H1 (cell line): ENCODE measurements around the gene HS6ST2. TPM values are rescaled to one million over a fixed set of nuclear protein-coding genes. Genes with fewer than 3 reads are reported as not detected.

Source experiments
- CTCF ChIA-PET: fragments of 300-600 bp; sonication (Branson Sonifier 250); formaldehyde crosslinking; loops from one replicate; lab custom pipeline; 2021; ENCODE audit not compliant: partially characterized antibody; lab: Charles Lee
- POLR2A ChIA-PET: fragments of 300-600 bp; sonication (Branson Sonifier 250); formaldehyde crosslinking; loops from one replicate; lab custom pipeline; 2021; ENCODE audit warnings: inconsistent platforms; ENCODE audit not compliant: partially characterized antibody; lab: Charles Lee
- DNase-seq, 2 experiments: peaks; one replicate each; pipeline versions ENCODE4 v3.0.0 to v3.0.0-alpha.2; 2010 to 2022; ENCODE audit warnings: low spot score in 2 of 2, low read depth in 1 of 2, mixed read lengths in 1 of 2
- FAIRE-seq: peaks from 2 replicates; lab custom pipeline; 2011; peaks lifted over from hg19 to GRCh38; lab: Jason Lieb, UNC
- H2AFZ ChIP-seq: 2 replicates; pipeline ENCODE4 v1.8.1; 2012; ENCODE audit warnings: low read length, inconsistent platforms
- H2AK5ac ChIP-seq: 2 replicates; pipeline ENCODE4 v1.6.1; 2013; ENCODE audit warnings: low read depth, low read length
- H2BK120ac ChIP-seq: replicated peaks from 2 replicates; pipeline ENCODE3; 2013; ENCODE audit warnings: low read depth, low read length, inconsistent platforms
- H2BK12ac ChIP-seq: 2 replicates; pipeline ENCODE4 v1.6.1; 2013; ENCODE audit warnings: low read depth, low read length
- H2BK15ac ChIP-seq: 2 replicates; pipeline ENCODE4 v1.6.1; 2013; ENCODE audit warnings: low read length
- H2BK20ac ChIP-seq: 2 replicates; pipeline ENCODE4 v1.6.1; 2013; ENCODE audit warnings: low read length
- H2BK5ac ChIP-seq: 2 replicates; pipeline ENCODE4 v1.6.1; 2013; ENCODE audit warnings: low read depth, low read length
- H3K14ac ChIP-seq: 2 replicates; pipeline ENCODE4 v1.6.1; 2013; ENCODE audit warnings: inconsistent platforms; ENCODE audit not compliant: insufficient read length
- H3K18ac ChIP-seq: 2 replicates; pipeline ENCODE4 v1.6.1; 2013; ENCODE audit warnings: low read length; ENCODE audit errors: extremely low read depth
- H3K23ac ChIP-seq: 2 replicates; pipeline ENCODE4 v1.6.1; 2013; ENCODE audit warnings: inconsistent platforms; ENCODE audit not compliant: insufficient read length
- H3K23me2 ChIP-seq: 2 replicates; pipeline ENCODE4 v1.6.1; 2013; ENCODE audit warnings: low read depth, low read length
- H3K27ac ChIP-seq: 2 replicates; pipeline ENCODE4 v1.6.1; 2011; ENCODE audit warnings: low read depth, low read length, inconsistent platforms
- H3K27me3 ChIP-seq, 4 experiments: replicated peaks in 1 of 4; 1 replicate in 1 of 4; 2 replicates in 3 of 4; pipeline versions ENCODE4 v1.6.1 to v1.8.1; 2011 to 2013; ENCODE audit warnings: low read length in 3 of 4, mild to moderate bottlenecking in 3 of 4, inconsistent platforms in 2 of 4, mixed read lengths in 2 of 4, moderate library complexity in 1 of 4; ENCODE audit not compliant: control insufficient read depth in 3 of 4, insufficient read depth in 3 of 4; ENCODE audit errors: extremely low read depth in 1 of 4
- H3K36me3 ChIP-seq, 4 experiments: 2 replicates each; pipeline versions ENCODE4 v1.6.1 to v1.8.1; 2011 to 2013; ENCODE audit warnings: mild to moderate bottlenecking in 4 of 4, low read length in 3 of 4, moderate library complexity in 2 of 4, control low read depth in 1 of 4, inconsistent platforms in 1 of 4; ENCODE audit not compliant: insufficient read depth in 4 of 4, control insufficient read depth in 2 of 4
- H3K4ac ChIP-seq: replicated peaks from 2 replicates; pipeline ENCODE3; 2013; ENCODE audit warnings: low read length, low read depth, mixed read lengths, inconsistent platforms; ENCODE audit not compliant: insufficient read length
- H3K4me1 ChIP-seq, 4 experiments: replicated peaks in 1 of 4; 1 replicate in 1 of 4; 2 replicates in 3 of 4; pipeline versions ENCODE4 v1.6.1 to v1.8.1; 2011 to 2013; ENCODE audit warnings: low read length in 3 of 4, inconsistent platforms in 2 of 4, mixed read lengths in 1 of 4; ENCODE audit not compliant: insufficient read depth in 4 of 4, control insufficient read depth in 3 of 4
- H3K4me2 ChIP-seq, 2 experiments: 2 replicates each; pipeline versions ENCODE4 v1.6.1 to v1.8.1; 2011 to 2013; ENCODE audit warnings: low read depth in 2 of 2, low read length in 2 of 2, control low read depth in 1 of 2, inconsistent platforms in 1 of 2, mild to moderate bottlenecking in 1 of 2; ENCODE audit not compliant: insufficient read depth in 1 of 2
- H3K4me3 ChIP-seq, 4 experiments: fragments of 200-600, 300-600 bp in 1 of 4; sonication (generic), shearing (Covaris generic), sonication (Bioruptor Twin) in 1 of 4; 2 replicates each; pipeline versions ENCODE4 v1.5.1 to v1.8.1; 2011 to 2016; ENCODE audit warnings: low read length in 4 of 4, low read depth in 3 of 4, control low read depth in 2 of 4, inconsistent platforms in 2 of 4, mild to moderate bottlenecking in 2 of 4, mixed read lengths in 1 of 4, moderate library complexity in 1 of 4; ENCODE audit not compliant: insufficient read depth in 2 of 4; ENCODE audit errors: extremely low read depth in 1 of 4
- H3K56ac ChIP-seq: replicated peaks from 2 replicates; pipeline ENCODE3; 2013; ENCODE audit warnings: low read depth, mild to moderate bottlenecking, mixed read lengths, low read length, inconsistent platforms; ENCODE audit not compliant: insufficient read length
- H3K79me1 ChIP-seq: 2 replicates; pipeline ENCODE4 v1.6.1; 2013; ENCODE audit warnings: low read depth, low read length, control low read depth
- H3K79me2 ChIP-seq, 2 experiments: 2 replicates each; pipeline versions ENCODE4 v1.6.1 to v1.8.1; 2012 to 2013; ENCODE audit warnings: low read length in 2 of 2, mild to moderate bottlenecking in 2 of 2, inconsistent platforms in 1 of 2; ENCODE audit not compliant: insufficient read depth in 2 of 2, control insufficient read depth in 1 of 2
- H3K9ac ChIP-seq, 4 experiments: replicated peaks in 1 of 4; 1 replicate in 1 of 4; 2 replicates in 3 of 4; pipeline versions ENCODE4 v1.6.1 to v1.8.1; 2011 to 2013; ENCODE audit warnings: low read depth in 3 of 4, low read length in 3 of 4, control low read depth in 2 of 4, mild to moderate bottlenecking in 2 of 4, moderate library complexity in 2 of 4, inconsistent platforms in 1 of 4; ENCODE audit errors: extremely low read depth in 1 of 4
- H3K9me3 ChIP-seq, 2 experiments: 2 replicates each; pipeline versions ENCODE4 v1.6.1 to v1.8.1; 2012 to 2013; ENCODE audit warnings: mild to moderate bottlenecking in 2 of 2, moderate library complexity in 2 of 2, control low read depth in 1 of 2, inconsistent platforms in 1 of 2, low read depth in 1 of 2, low read length in 1 of 2, mixed read lengths in 1 of 2; ENCODE audit not compliant: insufficient read depth in 2 of 2
- H4K20me1 ChIP-seq, 2 experiments: replicated peaks in 1 of 2; 2 replicates each; pipeline versions ENCODE3 to v1.8.1; 2011 to 2013; ENCODE audit warnings: inconsistent platforms in 2 of 2, low read length in 2 of 2, mild to moderate bottlenecking in 1 of 2; ENCODE audit not compliant: insufficient read depth in 2 of 2, control insufficient read depth in 1 of 2
- H4K5ac ChIP-seq: 2 replicates; pipeline ENCODE4 v1.6.1; 2013; ENCODE audit warnings: low read length, low read depth, mixed read lengths, inconsistent platforms; ENCODE audit not compliant: insufficient read length
- H4K8ac ChIP-seq: 2 replicates; pipeline ENCODE4 v1.8.0; 2013; ENCODE audit warnings: mild to moderate bottlenecking, moderate library complexity, low read length, inconsistent platforms; ENCODE audit not compliant: insufficient read depth; ENCODE audit errors: extremely low read depth
- H4K91ac ChIP-seq: replicated peaks from 2 replicates; pipeline ENCODE3; 2013; ENCODE audit warnings: low read length, mixed read lengths, inconsistent platforms; ENCODE audit not compliant: insufficient read length
- ASH2L ChIP-seq: fragments of 200-600, 300-600 bp; sonication (generic); IDR thresholded peaks from one replicate; pipeline ENCODE4 v1.7.1; 2017; ENCODE audit warnings: low read length
- BACH1 ChIP-seq: IDR thresholded peaks from 2 replicates; pipeline ENCODE4 v1.6.1; 2012; ENCODE audit warnings: low read length, improper control_type of control experiment
- CTCF ChIP-seq, 3 experiments: IDR thresholded peaks; 1 replicate in 2 of 3; 2 replicates in 1 of 3; pipeline versions ENCODE4 v1.5.1 to v1.6.1; 2011; ENCODE audit warnings: low read length in 3 of 3, mild to moderate bottlenecking in 3 of 3, inconsistent platforms in 2 of 3, low read depth in 1 of 3, moderate library complexity in 1 of 3; ENCODE audit not compliant: insufficient read depth in 1 of 3; ENCODE audit errors: control extremely low read depth in 1 of 3
- EZH2 ChIP-seq: fragments of 200-600 bp; sonication (generic); IDR thresholded peaks from 2 replicates; pipeline ENCODE4 v1.7.1; 2012; ENCODE audit warnings: low read depth, mild to moderate bottlenecking, moderate library complexity, low read length, inconsistent platforms; ENCODE audit not compliant: severe bottlenecking
- GTF2F1 ChIP-seq: IDR thresholded peaks from 2 replicates; pipeline ENCODE4 v1.6.1; 2012; ENCODE audit warnings: low read depth, low read length, improper control_type of control experiment, borderline replicate concordance
- JUND ChIP-seq: IDR thresholded peaks from 2 replicates; pipeline ENCODE4 v1.6.1; 2011; ENCODE audit warnings: mild to moderate bottlenecking, improper control_type of control experiment, low read length
- KDM5A ChIP-seq: fragments of 200-600 bp; IDR thresholded peaks from 2 replicates; pipeline ENCODE4 v1.7.1; 2012; ENCODE audit warnings: mild to moderate bottlenecking, low read length, inconsistent platforms, mixed read lengths
- SP1 ChIP-seq: IDR thresholded peaks from 2 replicates; pipeline ENCODE4 v1.6.1; 2011; ENCODE audit warnings: low read depth, low read length
- SUZ12 ChIP-seq: fragments of 200-600 bp; sonication (generic); IDR thresholded peaks from 2 replicates; pipeline ENCODE4 v1.6.1; 2012; ENCODE audit warnings: mild to moderate bottlenecking, inconsistent platforms, low read length, moderate library complexity, mixed read lengths
- USF2 ChIP-seq: IDR thresholded peaks from 2 replicates; pipeline ENCODE4 v1.6.1; 2011; ENCODE audit warnings: low read length, improper control_type of control experiment
- WGBS, 2 experiments: shearing (Covaris generic) in 1 of 2; methylation state at CpG; one replicate each; pipeline versions ENCODE4 v1.1.6 to v1.1.7; 2013 to 2015; ENCODE audit warnings: low lambda C conversion rate in 2 of 2, mixed read lengths in 2 of 2, inconsistent platforms in 1 of 2, low coverage in 1 of 2, missing lambda C conversion rate in 1 of 2; ENCODE audit not compliant: insufficient replicate concordance in 2 of 2, insufficient coverage in 1 of 2, insufficient read length in 1 of 2; ENCODE audit errors: extremely low coverage in 1 of 2, missing lambda C conversion rate in 1 of 2; 5-methylcytosine and 5-hydroxymethylcytosine counted together
- polyA plus RNA-seq, 7 experiments: library from polyadenylated mRNA; depleted of rRNA in 3 of 7; stranded (reverse) in 5 of 7; unstranded in 2 of 7; fragments of >200 nt in 5 of 7; fragments of 200-250 nt in 2 of 7; gene quantifications; 1 replicate in 5 of 7; 2 replicates in 1 of 7; 4 replicates in 1 of 7; pipeline versions ENCODE4 v1.2.1 to v1.2.3, GENCODE V29; 2011 to 2013; ENCODE audit warnings: missing spikeins in 2 of 7, mixed read lengths in 2 of 7
- total RNA-seq: library from RNA; stranded (reverse); fragmentation: NEBNext Ultra II Directional; extraction: Animal tissue kit (Norgen Biotek cat#: 25700); gene quantifications from 2 replicates; pipeline ENCODE4 v1.2.1, GENCODE V29; 2021

The HS6ST2 gene
- total and polyA plus RNA-seq, 2 of the 8 experiments (the other 6 are each of a cell fraction or from before 2014, with no cell fraction given): 3.9 TPM

- TF ChIP-seq KDM5A: no peak
- TF ChIP-seq EZH2: no peak
- TF ChIP-seq ASH2L: no peak
- TF ChIP-seq JUND: no peak
- TF ChIP-seq CTCF (IDR thresholded peaks at IDR 0.05; ENCODE audit: control extremely low read depth in 1 of 3, insufficient read depth in 1 of 3, low read depth in 1 of 3, low read length in 3 of 3): no peak
- no peak for TF ChIP-seq SP1
- TF ChIP-seq SUZ12: no peak
- TF ChIP-seq BACH1: no peak
- TF ChIP-seq USF2: no peak
- TF ChIP-seq GTF2F1: no peak
- Histone ChIP-seq H3K56ac (no peak overlapping the region), H3K4me2 (no peak overlapping the region), H2BK15ac (no peak overlapping the region), H2AK5ac (no peak overlapping the region), H4K20me1 (no peaks in the 10 kb centered on the region), H4K8ac (no peak overlapping the region), H3K79me1 (no peaks in the 10 kb centered on the region), H3K14ac (no peak overlapping the region), H3K9ac (no peak overlapping the region), H2BK12ac (no peak overlapping the region), H3K27ac (no peak overlapping the region), H3K4ac (no peak overlapping the region), H2BK5ac (no peak overlapping the region), H3K18ac (no peak overlapping the region), H3K79me2 (no peaks in the 10 kb centered on the region), H3K4me3 (no peak overlapping the region), H3K23me2 (no peaks in the 10 kb centered on the region), H3K4me1 (peaks cover 2 to 13% (median 6%) of the 10 kb centered on the region in 4 experiments; a peak in 4 of 7 replicates), H3K36me3 (no peaks in the 10 kb centered on the region), H3K9me3 (no peaks in the 10 kb centered on the region), H2BK120ac (no peak overlapping the region), H3K27me3 (peaks cover 0 to 16% (median 3%) of the 10 kb centered on the region in 4 experiments; a peak in 2 of 7 replicates), H4K5ac (no peak overlapping the region), H3K23ac (no peak overlapping the region), H2BK20ac (no peak overlapping the region), H2AFZ (no peak overlapping the region), H4K91ac (no peak overlapping the region)
- FAIRE-seq (no peak), DNase-seq (no peak)
- WGBS, 2 experiments: 78% methylated on average over 4 of the region's 5 CpGs; no CpG with 5 or more reads in 1 of the 2 experiments
- ChIA-PET POLR2A (no interaction called here), CTCF (interaction anchor here (0.6 to 1.0 kb wide), 2 partner anchors 200 to 311 kb away, joined by 3 read pairs; no protein-coding TSS in a partner anchor)
These were observed 210.2 kb downstream of the HS6ST2 start for GRCh38 chrX:132748268-132748667.
